Measurements from ENCODE around the gene PHRF1.

GRCh38 chr11:618856-619627 is 42.8 kb downstream of the PHRF1 start:
- TF ChIP-seq POLR2A (IDR thresholded peaks at IDR 0.05; ENCODE audit: low read depth): no peak
- no peak for TF ChIP-seq CTCF (IDR thresholded peaks at IDR 0.05)
- TF ChIP-seq POLR2AphosphoS5 (IDR thresholded peaks at IDR 0.05): no peak

All from esophagus muscularis mucosa (tissue), 3 donors.